Pancreas (tissue), 10 donors: ENCODE measurements around the gene LARP4B. TPM values are rescaled to one million over a fixed set of nuclear protein-coding genes. Genes with fewer than 3 reads are reported as not detected.

Experiments used
- ATAC-seq, 4 donors: fragments of 200-7000 bp; cut with Tn5 transposase; one replicate each; pipeline versions ENCODE4 v1.8.0 to v1.9.1; 2020; ENCODE audit warnings: mild to moderate bottlenecking in 4 of 4, moderate library complexity in 4 of 4
- DNase-seq, 6 donors: peaks; one replicate each; pipeline ENCODE4 v3.0.0-alpha.2; 2020
- FAIRE-seq: peaks from 2 replicates; lab custom pipeline; 2012; peaks lifted over from hg19 to GRCh38; lab: Jason Lieb, UNC
- H3K27ac ChIP-seq, 4 donors: fragments of 200-600 bp; sonication (generic); 1 replicate in 3 of 4; 2 replicates in 1 of 4; pipeline versions ENCODE4 v1.5.0 to v1.8.0; 2020
- H3K27me3 ChIP-seq, 4 donors: fragments of 200-600 bp; one replicate each; pipeline ENCODE4 v1.8.0; 2021
- H3K36me3 ChIP-seq, 3 donors: fragments of 200-600 bp; sonication (generic) in 1 of 3; one replicate each; pipeline versions ENCODE4 v1.5.0 to v1.8.0; 2020 to 2021
- H3K4me1 ChIP-seq, 3 donors: fragments of 200-600 bp; one replicate each; pipeline ENCODE4 v1.8.0; 2021
- H3K4me3 ChIP-seq, 4 donors: fragments of 200-600 bp; sonication (generic) in 2 of 4; one replicate each; pipeline versions ENCODE4 v1.5.0 to v1.8.0; 2020 to 2021
- H3K9me3 ChIP-seq, 4 donors: fragments of 200-600 bp; one replicate each; pipeline ENCODE4 v1.8.0; 2021
- CTCF ChIP-seq, 4 donors: fragments of 200-600 bp; sonication (generic) in 3 of 4; IDR thresholded peaks; one replicate each; pipeline versions ENCODE4 v1.5.0 to v1.8.0; 2021; ENCODE audit warnings: antibody characterized with exemption in 4 of 4
- WGBS, 2 donors: extraction: QIAGEN DNeasy Blood & Tissue Kit; methylation state at CpG; one replicate each; pipeline ENCODE4 v1.1.7; 2013; 5-methylcytosine and 5-hydroxymethylcytosine counted together
- intact Hi-C, 3 donors: fragments of 100-400 bp; cut with DNase I; formaldehyde crosslinking; loops; one replicate each; pipeline versions ENCODE4 v1.11.1 to v1.14.2; 2022
- polyA plus RNA-seq, 2 donors: library from polyadenylated mRNA; stranded (reverse); fragments of 200-250 nt; gene quantifications; one replicate each; pipeline ENCODE4 v1.2.3, GENCODE V29; 2013
- total RNA-seq, 6 donors: library from RNA; stranded (reverse); fragmentation: NEBNext Ultra II Directional in 4 of 6; extraction: Animal tissue kit (Norgen Biotek cat#: 25700) in 4 of 6; gene quantifications; one replicate each; pipeline versions ENCODE4 v1.2.1 to v1.2.4, GENCODE V29; 2021 to 2023
- donor health status: healthy with polysubstance abuse.
- donor health status: DM: no; HTN: no; CAD: no; lungs with moderate emphysema.
- donor health status: DM: no; HTN: no; CAD: no.
- donor health status: control.
- donor health status: control.
- donor health status: Bipolar disorder and iron deficiency.
- donor health status: DM: yes; HTN: yes; CAD: no.
- donor health status: DM: no; HTN: no; CAD: no.
- donor health status: DM: no; HTN: no; CAD: no.
- donor health status: DM: yes; HTN: yes; CAD: no.

Gene LARP4B
- total and polyA plus RNA-seq, 8 donors, result 10.1 to 53.3 (median 32.2) TPM

GRCh38 chr10:812787-813186 is 118.7 kb downstream of the LARP4B start:
- FAIRE-seq (no peak), ATAC-seq (no peak), DNase-seq (peak in 1 of 6 donors; percentile 46)
- TF ChIP-seq CTCF (IDR thresholded peaks at IDR 0.05), result no peak
- no peak overlapping the region for H3K27ac ChIP-seq
- H3K9me3 ChIP-seq, result no peaks in the 10 kb centered on the region
- no peak overlapping the region for H3K4me3 ChIP-seq
- peaks cover 6 to 62% (median 24%) of the 10 kb centered on the region in 3 donors for H3K36me3 ChIP-seq
- WGBS, 2 donors, result 94 to 95% methylated on average over 19 of the region's 19 CpGs
- no peaks in the 10 kb centered on the region for H3K4me1 ChIP-seq
- no peaks in the 10 kb centered on the region for H3K27me3 ChIP-seq
- intact Hi-C loops, result no loop called here

- intact Hi-C loops, result no loop called here
- 85 to 91% methylated on average over 9 of the region's 9 CpGs for WGBS, 2 donors
- no peak overlapping the region for H3K27ac ChIP-seq
- H3K4me1 ChIP-seq, result no peaks in the 10 kb centered on the region
- FAIRE-seq (no peak), DNase-seq (no peak), ATAC-seq (no peak)
- no peak for TF ChIP-seq CTCF (IDR thresholded peaks at IDR 0.05)
- H3K9me3 ChIP-seq, result no peaks in the 10 kb centered on the region
- H3K36me3 ChIP-seq, result peaks cover 8 to 50% (median 27%) of the 10 kb centered on the region in 3 donors
- H3K4me3 ChIP-seq, result no peak overlapping the region
- H3K27me3 ChIP-seq, result no peaks in the 10 kb centered on the region
Observed at GRCh38 chr10:811379-812175, 119.9 kb downstream of the LARP4B start.

DNA sequence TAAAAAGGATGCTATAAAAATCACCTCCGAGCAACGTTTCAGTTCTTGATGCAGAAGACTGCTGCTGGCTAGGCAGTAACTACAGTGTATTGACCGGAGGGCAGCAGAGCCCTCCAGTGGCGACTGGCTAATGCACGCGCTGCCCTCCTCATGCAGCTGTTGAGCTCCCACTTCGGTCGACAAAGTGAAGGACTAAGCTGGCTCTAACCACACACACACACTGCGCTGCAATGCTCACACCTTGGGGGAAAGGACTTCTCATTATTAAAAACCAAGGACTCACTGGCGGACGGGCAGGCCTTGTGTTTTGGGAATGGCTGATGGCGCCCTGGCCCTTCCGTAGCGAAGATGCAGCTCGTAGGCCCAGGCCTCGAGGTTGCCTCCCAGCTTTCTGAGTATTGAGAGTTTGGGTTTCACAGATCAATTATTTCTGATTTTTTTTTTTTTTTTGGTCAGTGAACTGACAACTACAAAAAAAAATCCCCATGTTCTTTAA is 121.1 kb downstream of the LARP4B start:
- intact Hi-C loops, result no loop called here
- no peaks in the 10 kb centered on the region for H3K9me3 ChIP-seq
- FAIRE-seq, result no peak
- H3K4me1 ChIP-seq, result no peaks in the 10 kb centered on the region
- H3K4me3 ChIP-seq, result no peak overlapping the region
- ATAC-seq, result peak in 3 of 4 donors; percentile 46 to 76 (median 72)
- TF ChIP-seq CTCF (IDR thresholded peaks at IDR 0.05), result no peak
- 79 to 81% methylated on average over 16 of the region's 16 CpGs for WGBS, 2 donors
- DNase-seq, result peak in 1 of 6 donors; percentile 46
- H3K27me3 ChIP-seq, result no peaks in the 10 kb centered on the region
- H3K27ac ChIP-seq, result no peak overlapping the region
- H3K36me3 ChIP-seq, result peaks cover 8 to 40% (median 26%) of the 10 kb centered on the region in 3 donors

GRCh38 chr10:809671-810350 is 121.7 kb downstream of the LARP4B start:
- no peak for ATAC-seq
- FAIRE-seq, result no peak
- no peaks in the 10 kb centered on the region for H3K4me1 ChIP-seq
- no peaks in the 10 kb centered on the region for H3K27me3 ChIP-seq
- H3K27ac ChIP-seq, result no peak overlapping the region
- H3K9me3 ChIP-seq, result no peaks in the 10 kb centered on the region
- DNase-seq, result peak in 1 of 6 donors; percentile 47
- intact Hi-C loops, result no loop called here
- no peak overlapping the region for H3K4me3 ChIP-seq
- H3K36me3 ChIP-seq, result peaks cover 8 to 37% (median 25%) of the 10 kb centered on the region in 3 donors
- TF ChIP-seq CTCF (IDR thresholded peaks at IDR 0.05), result no peak
- 93 to 95% methylated on average over 29 of the region's 29 CpGs for WGBS, 2 donors
